HCT116 (cell line): ENCODE measurements around the gene IST1. TPM values are rescaled to one million over a fixed set of nuclear protein-coding genes. Genes with fewer than 3 reads are reported as not detected.

Experiments used
- ATAC-seq: fragments of 200-7000 bp; cut with Tn5 transposase; 2 replicates; pipeline ENCODE4 v1.9.1; 2020; ENCODE audit warnings: mild to moderate bottlenecking, moderate library complexity
- BruUV-seq: library from RNA; stranded (reverse); fragments of 400-500 nt; replicated peaks from 2 replicates; lab custom pipeline; 2021; lab: Mats Ljungman, UMichigan
- CTCF ChIA-PET: fragments of 300-600 bp; sonication (Branson Sonifier 250); formaldehyde crosslinking; loops from one replicate; lab custom pipeline; 2021; ENCODE audit warnings: antibody characterized with exemption; lab: Charles Lee
- POLR2A ChIA-PET: fragments of 300-600, 350-600 bp; sonication (Branson Sonifier 250); formaldehyde crosslinking; loops from one replicate; lab custom pipeline; 2021; ENCODE audit warnings: antibody characterized with exemption; lab: Charles Lee
- RAD21 ChIA-PET, 2 experiments: fragments of 300-600 bp; sonication (Branson Sonifier 250); formaldehyde crosslinking; loops; one replicate each; lab custom pipeline; 2023; ENCODE audit warnings: low total read pairs in 2 of 2; ENCODE audit not compliant: uncharacterized antibody in 2 of 2, unreplicated experiment in 2 of 2, low non-redundant PET in 1 of 2; lab: Charles Lee
- DNase-seq: peaks from one replicate; pipeline ENCODE4 v3.0.0-alpha.2; 2010; ENCODE audit warnings: low read depth, low spot score
- H2AFZ ChIP-seq: fragments of 200-600 bp; shearing (Covaris generic), sonication (generic); 2 replicates; pipeline ENCODE4 v1.6.1; 2017; ENCODE audit warnings: low read depth, mixed run types, mixed read lengths, antibody characterized with exemption, low read length; ENCODE audit not compliant: poor library complexity, severe bottlenecking
- H3K27ac ChIP-seq: 2 replicates; pipeline ENCODE4 v1.5.1; 2012; ENCODE audit warnings: low read depth, low read length
- H3K27me3 ChIP-seq: fragments of 200-600 bp; sonication (generic); 2 replicates; pipeline ENCODE4 v1.6.1; 2016; ENCODE audit warnings: mixed run types, low read length, mixed read lengths; ENCODE audit not compliant: insufficient read depth
- H3K36me3 ChIP-seq, 2 experiments: fragments of 200-500 bp in 1 of 2; fragments of 200-600 bp in 1 of 2; sonication (Bioruptor generic) in 1 of 2; sonication (generic) in 1 of 2; 2 replicates each; pipeline versions ENCODE4 v1.5.1 to v1.6.1; 2014 to 2016; ENCODE audit warnings: low read length in 2 of 2, inconsistent platforms in 1 of 2, mixed read lengths in 1 of 2, mixed run types in 1 of 2; ENCODE audit not compliant: insufficient read depth in 2 of 2, control insufficient read depth in 1 of 2
- H3K4me1 ChIP-seq, 2 experiments: fragments of 200-600 bp in 1 of 2; sonication (generic) in 1 of 2; 2 replicates each; pipeline versions ENCODE4 v1.5.1 to v1.6.1; 2012 to 2017; ENCODE audit warnings: low read length in 2 of 2, inconsistent platforms in 1 of 2, mild to moderate bottlenecking in 1 of 2, mixed read lengths in 1 of 2, mixed run types in 1 of 2, moderate library complexity in 1 of 2; ENCODE audit not compliant: insufficient read depth in 2 of 2, control insufficient read depth in 1 of 2
- H3K4me2 ChIP-seq: fragments of 200-600 bp; sonication (generic); 2 replicates; pipeline ENCODE4 v1.6.1; 2017; ENCODE audit warnings: mixed run types, low read length, mixed read lengths
- H3K4me3 ChIP-seq, 2 experiments: fragments of 200-600 bp in 1 of 2; sonication (generic) in 1 of 2; replicated peaks in 1 of 2; 2 replicates each; pipeline ENCODE4 v1.5.1; 2011 to 2016; ENCODE audit warnings: low read length in 2 of 2, control low read depth in 1 of 2, low read depth in 1 of 2, mild to moderate bottlenecking in 1 of 2, mixed read lengths in 1 of 2, mixed run types in 1 of 2
- H3K79me2 ChIP-seq: fragments of 200-600 bp; sonication (generic); 2 replicates; pipeline ENCODE4 v1.6.1; 2017; ENCODE audit warnings: mild to moderate bottlenecking, mixed run types, low read length, moderate library complexity, mixed read lengths; ENCODE audit not compliant: insufficient read depth
- H3K9ac ChIP-seq: fragments of 200-600 bp; sonication (generic); 2 replicates; pipeline ENCODE4 v1.6.1; 2016; ENCODE audit warnings: low read length, mixed read lengths
- H3K9me2 ChIP-seq: fragments of 200-600 bp; sonication (generic), shearing (Covaris generic); 2 replicates; pipeline ENCODE4 v1.6.1; 2017; ENCODE audit warnings: mixed run types, mild to moderate bottlenecking, moderate library complexity; ENCODE audit not compliant: insufficient read depth
- H3K9me3 ChIP-seq, 2 experiments: fragments of 200-500 bp in 1 of 2; fragments of 200-600 bp in 1 of 2; sonication (Bioruptor generic) in 1 of 2; sonication (generic) in 1 of 2; 2 replicates each; pipeline ENCODE4 v1.6.1; 2014 to 2017; ENCODE audit warnings: low read length in 2 of 2, mixed read lengths in 2 of 2, inconsistent platforms in 1 of 2, low read depth in 1 of 2, mild to moderate bottlenecking in 1 of 2, mixed run types in 1 of 2, moderate library complexity in 1 of 2; ENCODE audit not compliant: control insufficient read depth in 1 of 2, insufficient read depth in 1 of 2
- H4K20me1 ChIP-seq: fragments of 200-600 bp; sonication (generic), shearing (Covaris generic); 2 replicates; pipeline ENCODE4 v1.6.1; 2017; ENCODE audit warnings: mixed run types, mild to moderate bottlenecking, moderate library complexity; ENCODE audit not compliant: insufficient read depth
- CTCF ChIP-seq, 3 experiments: fragments of 200-600 bp in 1 of 3; sonication (generic) in 1 of 3; IDR thresholded peaks in 2 of 3; conservative IDR thresholded peaks in 1 of 3; 2 replicates each; pipeline ENCODE4 v1.5.1; 2012 to 2017; ENCODE audit warnings: low read depth in 2 of 3, low read length in 2 of 3, antibody characterized with exemption in 1 of 3, borderline replicate concordance in 1 of 3, control low read depth in 1 of 3, mild to moderate bottlenecking in 1 of 3, mixed read lengths in 1 of 3, mixed run types in 1 of 3, moderate library complexity in 1 of 3; ENCODE audit not compliant: insufficient read depth in 1 of 3
- EZH2 ChIP-seq: fragments of 200-600 bp; sonication (generic); IDR thresholded peaks from 2 replicates; pipeline ENCODE4 v1.6.1; 2017; ENCODE audit warnings: antibody characterized with exemption, mixed run types
- EZH2phosphoT487 ChIP-seq: fragments of 200-600 bp; IDR thresholded peaks from 2 replicates; pipeline ENCODE4 v1.6.1; 2018; ENCODE audit warnings: antibody characterized with exemption, borderline replicate concordance
- JUND ChIP-seq: IDR thresholded peaks from 2 replicates; pipeline ENCODE4 v1.6.1; 2012
- RAD21 ChIP-seq: IDR thresholded peaks from 2 replicates; pipeline ENCODE4 v1.6.1; 2012; ENCODE audit warnings: low read depth, mild to moderate bottlenecking
- REST ChIP-seq: IDR thresholded peaks from 2 replicates; pipeline ENCODE4 v1.6.1; 2012; ENCODE audit warnings: low read depth
- SIN3A ChIP-seq: IDR thresholded peaks from 2 replicates; pipeline ENCODE4 v1.6.1; 2012; ENCODE audit warnings: low read depth
- TCF7L2 ChIP-seq: IDR thresholded peaks from 2 replicates; pipeline ENCODE4 v1.7.0; 2011; ENCODE audit warnings: borderline replicate concordance, inconsistent platforms; ENCODE audit not compliant: insufficient read depth, insufficient read length; ENCODE audit errors: extremely low read depth
- YY1 ChIP-seq: IDR thresholded peaks from 2 replicates; pipeline ENCODE4 v1.6.1; 2011; ENCODE audit warnings: low read length, low read depth, moderate library complexity, mild to moderate bottlenecking; ENCODE audit not compliant: insufficient replicate concordance; ENCODE audit errors: extremely low read depth
- ZNF274 ChIP-seq: fragments of 200-500 bp; sonication (Bioruptor generic); IDR thresholded peaks from 2 replicates; pipeline ENCODE4 v1.6.1; 2014; ENCODE audit warnings: mild to moderate bottlenecking, low read depth, low read length, inconsistent platforms
- intact Hi-C: fragments of 100-400 bp; cut with micrococcal nuclease; formaldehyde crosslinking; loops from 2 replicates; pipeline ENCODE4 v1.10.0; 2022
- total RNA-seq: library from RNA; stranded (reverse); gene quantifications from one replicate; pipeline ENCODE4 v1.2.1, GENCODE V29; 2021; ENCODE audit not compliant: unreplicated experiment

The IST1 gene
- total RNA-seq, 1 experiment from 2014 or later, result 191 TPM

- no peak for TF ChIP-seq REST
- no peak for TF ChIP-seq TCF7L2
- no peak for TF ChIP-seq YY1
- TF ChIP-seq JUND, result no peak
- TF ChIP-seq CTCF (IDR thresholded peaks at IDR 0.05 in 2 of 3, conservative IDR thresholded peaks at IDR 0.05 in 1 of 3; ENCODE audit: borderline replicate concordance in 1 of 3, insufficient read depth in 1 of 3, low read depth in 2 of 3, low read length in 2 of 3), result no peak
- TF ChIP-seq EZH2, result no peak
- TF ChIP-seq RAD21, result no peak
- no peak for TF ChIP-seq SIN3A
Measured at GRCh38 chr16:71896764-71897368, 1.5 kb downstream of the IST1 start (continued).

- H3K36me3 ChIP-seq, result peaks cover 0 to 4% of the 10 kb centered on the region in 2 experiments; a peak in 1 of 4 replicates
- no TSS peak for BruUV-seq
- no peaks in the 10 kb centered on the region for H3K27me3 ChIP-seq
- H2AFZ ChIP-seq, result no peak overlapping the region
- POLR2A ChIA-PET, result no interaction called here
- H3K79me2 ChIP-seq, result peaks cover 89% of the 10 kb centered on the region
- no peaks in the 10 kb centered on the region for H3K9me2 ChIP-seq
- intact Hi-C loops, result no loop called here
- ATAC-seq, result no peak
- RAD21 ChIA-PET, result no interaction called here
- H3K9ac ChIP-seq, result no peak overlapping the region
- H3K27ac ChIP-seq, result no peak overlapping the region
- no peak overlapping the region for H3K4me3 ChIP-seq
- no peak for DNase-seq
- peaks cover 31% of the 10 kb centered on the region; the same call in 1 of the 2 replicates for H4K20me1 ChIP-seq
- TF ChIP-seq EZH2phosphoT487 (no peak), ZNF274 (no peak)
- no peak overlapping the region for H3K4me2 ChIP-seq
- CTCF ChIA-PET, result no interaction called here
- peaks cover 8 to 9% of the 10 kb centered on the region in 2 experiments; a peak in 2 of 4 replicates for H3K4me1 ChIP-seq
- no peaks in the 10 kb centered on the region for H3K9me3 ChIP-seq
Measured at GRCh38 chr16:71899171-71899570, 3.8 kb downstream of the IST1 start.
